Measurements from ENCODE around the gene COPG2.
A peak's percentile ranks its signal among the peaks of the same experiment; 100 is the strongest.
"Not testable (repeated sequence)": the region's sequence is repeated elsewhere in the genome, so short reads cannot be mapped to it uniquely, and the experiment has no call there.

COPG2 gene

GRCh38 chr7:130560972-130561371 is 107.6 kb downstream of the COPG2 start:
- peak; percentile 26 for DNase-seq

- no peak for DNase-seq
Measured at GRCh38 chr7:130559184-130559583, 109.4 kb downstream of the COPG2 start.

DNA sequence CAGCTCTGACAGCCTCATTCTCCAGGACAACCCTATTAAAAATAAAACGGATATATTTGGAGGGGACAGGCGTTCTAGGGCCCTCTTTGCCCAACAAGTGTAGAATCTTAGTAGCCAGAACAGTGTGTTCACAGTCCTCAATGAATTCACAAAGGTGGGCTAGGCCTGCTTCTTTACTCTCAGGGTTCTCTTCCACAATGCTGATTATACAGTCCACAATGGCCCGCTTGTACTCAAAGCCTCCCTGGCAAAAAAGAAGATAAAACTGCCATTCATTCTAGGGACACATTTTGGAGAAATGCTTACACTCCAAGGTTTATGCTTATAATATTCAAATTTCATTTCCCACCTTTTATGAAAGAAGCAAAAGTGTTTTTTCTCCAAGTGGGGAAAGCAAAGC is 114.1 kb downstream of the COPG2 start:
- DNase-seq = no peak

DNA sequence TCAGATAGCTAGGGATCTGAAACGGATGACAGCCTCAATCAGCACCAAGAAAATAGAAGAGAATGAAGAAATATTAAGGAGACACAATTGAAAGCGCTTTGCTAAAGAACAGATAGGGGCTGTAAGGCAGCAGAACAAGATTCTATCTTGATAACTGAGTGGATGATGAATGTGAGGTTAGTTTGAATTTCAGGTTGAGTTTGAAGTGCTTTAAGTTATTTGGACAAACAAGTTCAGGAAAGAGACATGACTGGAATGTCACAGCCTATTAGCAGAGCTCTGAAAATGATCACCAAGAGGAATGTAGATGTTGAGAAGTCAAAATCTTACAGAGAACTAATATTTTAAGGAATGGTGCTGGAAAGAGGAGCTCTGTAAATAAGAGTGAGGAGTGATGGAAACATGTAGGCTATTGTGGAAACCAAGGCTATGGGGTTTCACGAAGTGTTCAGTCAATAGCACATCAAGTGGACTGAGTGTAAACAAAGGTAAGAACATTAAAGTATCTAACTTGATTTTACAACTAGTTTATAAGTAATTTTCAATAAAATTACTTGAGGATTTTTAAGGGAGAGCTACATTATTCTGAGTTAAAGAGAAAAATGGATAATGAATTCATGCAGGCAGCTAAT is 115.0 kb downstream of the COPG2 start:
- DNase-seq = no peak

DNA sequence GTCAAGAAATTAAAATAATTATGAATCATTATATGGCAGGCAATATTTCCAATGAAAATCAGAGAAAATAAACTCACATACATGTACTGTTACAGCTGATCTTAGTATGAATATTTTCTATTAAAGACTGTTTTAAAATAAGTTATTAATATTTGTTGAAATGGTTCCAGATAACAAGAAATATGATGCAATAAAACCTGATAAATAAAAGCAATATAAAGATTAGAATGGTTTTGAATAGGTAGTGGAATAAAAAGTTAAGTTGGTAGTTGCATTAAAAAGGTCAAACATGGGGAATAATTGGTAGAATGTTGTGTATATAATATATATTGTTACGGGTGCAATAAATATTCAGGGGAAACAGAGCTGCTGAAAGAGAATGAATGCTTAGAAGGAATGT is 124.2 kb downstream of the COPG2 start:
- DNase-seq = no peak

- no peak for DNase-seq
Measured at GRCh38 chr7:130543487-130544010, 125.0 kb downstream of the COPG2 start.

GRCh38 chr7:130542297-130542696 is 126.3 kb downstream of the COPG2 start:
- DNase-seq = not testable (repeated sequence)

- not testable (repeated sequence) for DNase-seq
Measured at GRCh38 chr7:130541287-130541686, 127.3 kb downstream of the COPG2 start.

GRCh38 chr7:130537894-130538293 is 130.7 kb downstream of the COPG2 start:
- not testable (repeated sequence) for DNase-seq

GRCh38 chr7:130529417-130529816 is 139.1 kb downstream of the COPG2 start:
- DNase-seq = no peak

GRCh38 chr7:130527752-130528355 is 140.7 kb downstream of the COPG2 start:
- not testable (repeated sequence) for DNase-seq

DNA sequence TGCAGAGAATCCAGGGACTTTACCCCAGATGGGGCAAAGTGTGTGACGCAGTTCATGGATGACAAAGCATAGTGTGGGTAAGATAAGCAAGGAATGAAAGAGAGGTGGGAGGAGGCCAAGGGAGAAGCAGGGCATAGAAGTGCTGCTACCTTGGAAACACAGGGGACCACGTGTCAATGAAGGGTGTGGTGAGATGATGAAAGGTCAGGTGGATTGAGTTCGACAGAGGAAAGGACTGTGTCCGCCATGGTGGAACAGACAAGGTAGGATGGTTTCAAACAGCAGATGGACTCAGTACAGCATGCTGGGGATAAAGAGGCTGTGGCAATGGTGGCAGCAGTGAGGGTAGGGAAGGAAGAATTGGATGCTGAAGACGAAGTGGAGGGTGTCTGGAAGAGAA is 143.9 kb downstream of the COPG2 start:
- no peak for DNase-seq

DNA sequence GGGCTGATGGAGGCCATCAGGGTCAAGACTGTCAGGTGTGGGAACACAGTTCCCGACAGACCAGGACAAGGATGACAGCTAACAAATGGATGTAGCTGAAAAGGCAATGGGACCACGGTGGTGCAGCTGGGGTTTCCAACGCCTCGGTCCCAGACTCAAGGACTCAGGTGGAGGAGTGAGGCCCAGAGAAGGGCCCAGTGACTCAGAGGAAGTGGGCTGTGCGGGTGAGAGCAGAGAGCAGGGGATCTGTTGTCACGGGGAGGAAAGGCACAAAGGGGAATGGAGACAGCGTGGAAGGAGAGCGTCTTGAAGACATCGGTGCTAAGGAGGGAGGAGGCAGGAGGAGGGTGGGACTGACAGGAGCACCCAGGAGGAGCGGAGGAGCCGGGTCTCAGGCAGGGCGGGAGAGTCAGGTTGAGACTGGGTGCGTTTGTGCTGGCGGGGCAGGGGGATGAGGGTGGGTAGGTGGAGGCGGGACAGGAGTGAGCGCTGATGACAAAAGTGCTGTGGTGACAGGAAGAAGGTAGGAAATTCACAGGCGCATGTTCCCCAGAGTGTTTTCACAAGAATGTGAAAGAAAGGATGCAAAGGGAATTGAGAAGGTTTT is 144.9 kb downstream of the COPG2 start:
- DNase-seq = not testable (repeated sequence)

DNA sequence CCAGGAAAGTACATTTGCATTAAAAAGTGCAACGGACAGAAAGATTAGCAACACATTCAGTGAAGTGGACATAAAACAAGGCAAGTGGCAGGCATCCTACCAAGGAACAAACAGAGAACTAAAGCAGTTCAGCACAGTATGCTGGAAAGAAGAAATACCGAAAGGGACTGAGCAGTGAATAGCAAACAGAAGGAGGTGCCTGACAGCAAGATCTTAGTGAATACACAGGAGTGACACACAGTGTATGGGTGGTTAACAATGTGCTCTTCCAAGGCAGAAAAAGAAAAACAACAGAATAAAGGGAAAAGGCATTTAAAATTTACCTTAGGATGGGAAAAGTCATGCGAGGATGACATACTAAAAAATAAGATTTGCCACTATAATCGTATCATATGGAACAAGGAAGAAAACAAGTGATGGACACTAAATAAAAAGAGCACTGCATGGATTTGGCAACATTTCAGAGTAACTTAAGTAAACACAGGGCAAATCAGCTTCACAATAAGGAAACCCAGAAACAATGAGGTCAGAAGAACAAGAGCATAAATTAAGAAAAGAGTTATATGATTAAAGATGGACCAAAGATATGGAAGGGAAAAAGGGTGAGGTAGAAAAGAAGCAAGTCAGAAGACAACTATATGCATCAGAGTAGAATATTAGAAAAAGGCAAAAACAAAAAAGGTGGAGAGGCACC is 147.1 kb downstream of the COPG2 start:
- DNase-seq = no peak

- no peak for DNase-seq
Measured at GRCh38 chr7:130515315-130516040, 153.1 kb downstream of the COPG2 start.

DNA sequence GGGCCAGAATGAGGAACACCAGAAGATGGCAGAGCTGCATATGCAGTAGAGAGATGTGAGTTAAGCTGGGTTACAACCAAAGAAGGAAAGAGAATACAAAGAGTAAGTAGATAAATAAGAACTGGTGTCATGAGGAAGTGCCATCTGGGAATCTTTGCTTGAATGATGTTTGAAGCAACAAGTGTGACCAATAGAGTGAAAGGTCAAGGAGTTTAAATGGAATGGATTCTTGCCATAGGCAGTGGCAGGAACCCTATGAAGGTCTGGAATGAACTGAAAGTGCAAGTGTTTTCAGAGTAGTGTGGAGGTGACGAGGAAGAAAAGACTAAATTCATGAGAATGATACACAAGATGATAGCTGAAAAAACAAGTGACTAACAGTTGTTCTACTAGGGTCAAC is 155.1 kb downstream of the COPG2 start:
- DNase-seq = no peak

DNA sequence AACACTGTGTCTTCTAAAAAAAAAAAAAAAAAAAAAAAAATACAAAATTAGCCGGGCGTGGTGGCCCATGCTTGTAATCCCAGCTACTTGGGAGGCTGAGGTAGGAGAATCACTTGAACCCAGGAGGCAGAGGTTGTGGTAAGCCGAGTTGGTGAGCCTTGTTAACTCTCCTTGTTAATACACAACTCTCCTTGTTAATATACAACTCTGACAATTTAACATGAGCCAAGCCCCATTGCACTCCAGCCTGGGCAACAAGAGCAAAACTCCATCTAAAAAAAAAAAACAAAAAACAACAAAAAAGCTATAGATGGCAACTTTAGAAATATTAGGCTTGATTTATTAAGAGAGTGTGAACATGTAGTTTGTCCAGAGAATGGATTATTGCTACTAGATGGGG is 156.5 kb downstream of the COPG2 start:
- not testable (repeated sequence) for DNase-seq

GRCh38 chr7:130506358-130506757 is 162.2 kb downstream of the COPG2 start:
- no peak for DNase-seq

GRCh38 chr7:130505753-130506152 is 162.8 kb downstream of the COPG2 start:
- DNase-seq = peak; percentile 49

- DNase-seq = no peak
Measured at GRCh38 chr7:130500910-130501309, 167.6 kb downstream of the COPG2 start.

GRCh38 chr7:130500463-130500862 is 168.1 kb downstream of the COPG2 start:
- no peak for DNase-seq

DNA sequence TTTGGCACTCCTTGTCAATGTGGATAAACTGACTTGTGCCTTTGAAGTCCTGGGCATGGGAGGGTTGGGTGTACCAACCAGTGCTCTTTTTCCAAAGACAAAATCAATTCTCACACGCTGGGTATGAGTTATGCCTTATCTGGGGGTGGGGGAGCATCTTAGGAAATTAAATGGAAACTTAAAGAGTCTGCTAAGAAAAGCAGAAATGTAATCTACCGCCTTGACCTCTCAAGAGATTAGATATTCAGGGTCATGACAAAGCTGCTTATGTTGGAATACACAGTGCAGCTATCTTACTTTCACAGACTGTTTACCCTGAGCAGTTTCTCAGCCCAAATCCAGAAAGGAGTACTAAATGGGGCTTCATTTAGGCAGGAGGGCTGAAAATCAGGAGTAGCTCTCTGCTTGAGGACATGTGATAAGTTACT is 174.1 kb downstream of the COPG2 start:
- DNase-seq = no peak
